Neural crest cell (in vitro differentiated cells): ENCODE measurements around the gene KCNK13. TPM values are rescaled to one million over a fixed set of nuclear protein-coding genes. Genes with fewer than 3 reads are reported as not detected.

Source experiments
- DNase-seq: peaks from one replicate; pipeline ENCODE4 v3.0.0; 2021; ENCODE audit warnings: low read depth, mixed read lengths, low spot score
- H3K27ac Mint-ChIP-seq: one replicate; pipeline ENCODE4 v1.8.0; 2021; ENCODE audit warnings: mild to moderate bottlenecking, mixed read lengths; ENCODE audit not compliant: unreplicated experiment
- H3K27me3 Mint-ChIP-seq: 2 replicates; pipeline ENCODE4 v1.8.0; 2021; ENCODE audit warnings: low read depth, mild to moderate bottlenecking, mixed read lengths
- H3K36me3 Mint-ChIP-seq: 2 replicates; pipeline ENCODE4 v1.8.0; 2021; ENCODE audit warnings: low read depth, mild to moderate bottlenecking, mixed read lengths
- H3K4me1 Mint-ChIP-seq: 2 replicates; pipeline ENCODE4 v1.8.0; 2021; ENCODE audit warnings: mixed read lengths
- H3K4me3 Mint-ChIP-seq: one replicate; pipeline ENCODE4 v1.8.0; 2021; ENCODE audit warnings: mild to moderate bottlenecking, mixed read lengths
- H3K9me3 Mint-ChIP-seq: 2 replicates; pipeline ENCODE4 v1.8.0; 2021; ENCODE audit warnings: mixed read lengths
- total RNA-seq: library from RNA; stranded (reverse); gene quantifications from 2 replicates; pipeline ENCODE4 v1.2.1, GENCODE V29; 2021
- TF ChIP-seq, protein P1 (sequence below): fragments of 200-600 bp; sonication (generic); conservative IDR thresholded peaks from 2 replicates; pipeline ENCODE4 v1.5.0; 2021; ENCODE audit warnings: antibody characterized with exemption, mild to moderate bottlenecking

Gene KCNK13
- total RNA-seq, 1 donor from 2014 or later = not detected

DNA sequence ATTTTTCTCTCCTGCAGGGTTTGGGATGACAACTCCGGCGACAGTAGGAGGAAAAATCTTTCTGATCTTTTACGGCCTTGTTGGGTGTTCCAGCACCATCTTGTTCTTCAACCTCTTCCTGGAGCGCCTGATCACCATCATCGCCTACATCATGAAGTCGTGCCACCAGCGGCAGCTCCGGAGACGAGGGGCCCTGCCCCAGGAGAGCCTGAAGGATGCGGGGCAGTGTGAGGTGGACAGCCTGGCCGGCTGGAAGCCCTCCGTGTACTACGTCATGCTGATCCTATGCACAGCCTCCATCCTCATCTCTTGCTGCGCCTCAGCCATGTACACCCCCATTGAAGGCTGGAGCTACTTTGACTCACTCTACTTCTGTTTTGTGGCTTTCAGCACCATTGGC is 122.3 kb downstream of the KCNK13 start:
- H3K27ac Mint-ChIP-seq = no peak overlapping the region
- TF ChIP-seq, protein P1, sequence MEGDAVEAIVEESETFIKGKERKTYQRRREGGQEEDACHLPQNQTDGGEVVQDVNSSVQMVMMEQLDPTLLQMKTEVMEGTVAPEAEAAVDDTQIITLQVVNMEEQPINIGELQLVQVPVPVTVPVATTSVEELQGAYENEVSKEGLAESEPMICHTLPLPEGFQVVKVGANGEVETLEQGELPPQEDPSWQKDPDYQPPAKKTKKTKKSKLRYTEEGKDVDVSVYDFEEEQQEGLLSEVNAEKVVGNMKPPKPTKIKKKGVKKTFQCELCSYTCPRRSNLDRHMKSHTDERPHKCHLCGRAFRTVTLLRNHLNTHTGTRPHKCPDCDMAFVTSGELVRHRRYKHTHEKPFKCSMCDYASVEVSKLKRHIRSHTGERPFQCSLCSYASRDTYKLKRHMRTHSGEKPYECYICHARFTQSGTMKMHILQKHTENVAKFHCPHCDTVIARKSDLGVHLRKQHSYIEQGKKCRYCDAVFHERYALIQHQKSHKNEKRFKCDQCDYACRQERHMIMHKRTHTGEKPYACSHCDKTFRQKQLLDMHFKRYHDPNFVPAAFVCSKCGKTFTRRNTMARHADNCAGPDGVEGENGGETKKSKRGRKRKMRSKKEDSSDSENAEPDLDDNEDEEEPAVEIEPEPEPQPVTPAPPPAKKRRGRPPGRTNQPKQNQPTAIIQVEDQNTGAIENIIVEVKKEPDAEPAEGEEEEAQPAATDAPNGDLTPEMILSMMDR = no peak
- peaks cover 6% of the 10 kb centered on the region for H3K9me3 Mint-ChIP-seq
- H3K27me3 Mint-ChIP-seq = peaks cover 12% of the 10 kb centered on the region
- H3K4me1 Mint-ChIP-seq = no peaks in the 10 kb centered on the region
- H3K4me3 Mint-ChIP-seq = no peak overlapping the region
- no peaks in the 10 kb centered on the region for H3K36me3 Mint-ChIP-seq
- DNase-seq = no peak

DNA sequence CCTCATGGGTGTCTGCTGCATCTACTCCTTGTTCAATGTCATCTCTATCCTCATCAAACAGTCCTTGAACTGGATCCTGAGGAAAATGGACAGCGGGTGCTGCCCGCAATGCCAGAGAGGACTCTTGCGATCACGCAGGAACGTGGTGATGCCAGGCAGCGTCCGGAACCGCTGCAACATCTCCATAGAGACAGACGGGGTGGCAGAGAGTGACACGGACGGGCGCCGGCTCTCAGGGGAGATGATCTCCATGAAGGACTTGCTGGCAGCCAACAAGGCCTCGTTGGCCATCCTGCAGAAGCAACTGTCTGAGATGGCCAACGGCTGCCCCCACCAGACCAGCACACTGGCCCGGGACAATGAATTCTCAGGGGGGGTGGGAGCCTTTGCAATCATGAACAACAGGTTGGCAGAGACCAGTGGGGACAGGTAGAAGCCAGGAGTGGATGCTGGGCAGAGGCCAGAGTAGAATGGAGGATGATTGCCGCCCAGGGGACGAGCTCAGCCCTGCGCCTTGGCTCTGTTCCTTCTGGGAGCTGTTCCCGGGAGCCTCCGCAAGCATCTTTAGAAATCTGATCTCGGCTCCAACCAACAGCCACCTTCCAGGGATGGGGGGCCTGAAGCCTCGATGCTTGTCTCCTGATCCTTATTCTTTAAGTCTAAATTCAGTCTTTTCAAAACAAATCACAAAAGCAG is 122.9 kb downstream of the KCNK13 start:
- TF ChIP-seq, protein P1 = no peak
- DNase-seq = no peak
- Mint-ChIP-seq H3K4me1 (no peaks in the 10 kb centered on the region), H3K27ac (no peak overlapping the region), H3K9me3 (peaks cover 6% of the 10 kb centered on the region), H3K4me3 (no peak overlapping the region), H3K36me3 (no peaks in the 10 kb centered on the region), H3K27me3 (peaks cover 12% of the 10 kb centered on the region)

DNA sequence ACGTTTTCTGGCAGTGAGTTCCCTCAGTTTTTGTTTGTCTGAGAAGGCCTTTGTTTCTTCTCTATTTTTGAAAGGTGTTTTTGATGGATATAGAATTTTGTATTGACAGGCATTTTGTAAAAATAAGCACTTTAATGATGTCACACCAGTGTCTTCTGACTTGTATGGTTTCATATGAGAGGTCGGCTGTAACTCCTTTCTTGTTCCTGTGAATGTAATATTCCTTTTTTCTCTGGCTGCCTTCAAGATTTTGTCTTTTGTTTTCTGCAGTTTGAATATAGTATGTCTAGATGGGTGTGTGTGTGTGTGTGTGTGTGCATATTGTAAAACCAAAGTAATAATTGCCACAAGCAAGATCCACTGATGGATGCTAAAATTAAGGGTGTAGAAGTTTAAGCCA is 126.8 kb downstream of the KCNK13 start:
- H3K4me3 Mint-ChIP-seq = no peak overlapping the region
- DNase-seq = no peak

DNA sequence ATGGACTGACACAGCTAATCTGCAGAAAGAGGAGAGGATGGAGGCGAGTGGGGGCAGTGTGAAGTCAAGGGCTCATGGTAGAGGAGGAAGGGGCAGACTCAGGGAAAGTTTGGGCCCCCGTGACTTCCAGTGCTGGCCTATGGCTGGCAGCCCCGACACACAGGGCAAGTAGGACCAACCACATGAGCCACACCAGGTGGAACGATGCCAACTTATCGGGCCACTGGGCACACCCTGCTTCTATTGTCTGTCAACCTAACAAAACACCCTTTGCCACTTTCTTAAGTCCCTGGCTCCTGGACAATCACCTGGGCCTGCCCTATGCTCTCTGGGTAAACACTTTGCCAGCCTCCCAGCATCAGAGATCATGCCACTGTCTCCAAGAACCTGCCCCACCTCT is 129.4 kb downstream of the KCNK13 start:
- Mint-ChIP-seq H3K4me3 (no peak overlapping the region), H3K4me1 (no peaks in the 10 kb centered on the region), H3K27ac (no peak overlapping the region), H3K9me3 (peaks cover 6% of the 10 kb centered on the region), H3K36me3 (no peaks in the 10 kb centered on the region), H3K27me3 (peaks cover 18% of the 10 kb centered on the region)
- DNase-seq = no peak
- TF ChIP-seq, protein P1 = no peak

More for the DNA sequence above, 126.8 kb downstream of the KCNK13 start:
- H3K4me1 Mint-ChIP-seq = no peaks in the 10 kb centered on the region
- H3K36me3 Mint-ChIP-seq = no peaks in the 10 kb centered on the region
- H3K27ac Mint-ChIP-seq = no peak overlapping the region
- TF ChIP-seq, protein P1 = no peak
- H3K27me3 Mint-ChIP-seq = no peaks in the 10 kb centered on the region
- H3K9me3 Mint-ChIP-seq = peaks cover 6% of the 10 kb centered on the region

DNA sequence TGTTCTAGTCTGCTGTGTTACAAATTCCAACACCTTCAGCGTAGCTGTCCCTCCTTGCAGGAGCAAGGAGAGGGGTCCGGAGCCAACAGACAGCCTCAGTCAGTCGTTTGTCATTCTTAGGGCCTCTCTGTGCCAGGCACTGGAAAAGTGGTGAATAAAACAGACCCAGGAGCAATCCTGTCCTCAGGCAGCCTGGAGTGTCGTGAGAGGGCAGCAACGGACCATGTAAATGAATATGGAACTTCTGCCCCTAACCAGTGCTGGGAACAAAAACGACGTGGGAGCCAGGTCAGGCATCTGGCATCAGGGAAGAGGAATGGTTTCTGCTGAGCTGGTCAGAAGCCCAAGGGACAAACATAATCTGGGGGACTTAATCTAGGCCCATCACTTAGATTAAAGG is 129.8 kb downstream of the KCNK13 start:
- no peak overlapping the region for H3K27ac Mint-ChIP-seq
- H3K27me3 Mint-ChIP-seq = peaks cover 21% of the 10 kb centered on the region
- H3K4me1 Mint-ChIP-seq = no peaks in the 10 kb centered on the region
- DNase-seq = no peak
- H3K9me3 Mint-ChIP-seq = peaks cover 6% of the 10 kb centered on the region
- no peak overlapping the region for H3K4me3 Mint-ChIP-seq
- no peaks in the 10 kb centered on the region for H3K36me3 Mint-ChIP-seq
- TF ChIP-seq, protein P1 = no peak
